Hematopoietic multipotent progenitor cell treated with erythropoietin and hydrocortisone succinate and interleukin-3 and kit ligand, for 8 days (in vitro differentiated cells): Measurements from ENCODE around the gene MTR.
A peak's percentile ranks its signal among the peaks of the same experiment; 100 is the strongest.

ENCODE experiments used
- DNase-seq: peaks from one replicate; pipeline ENCODE4 v3.0.0-alpha.2; 2015

MTR gene

GRCh38 chr1:236795035-236795756 is at the start of gene MTR:
TSS of gene MTR (plus strand) at chr1:236795292. CDS start at chr1:236795704, 412 bp downstream.
- DNase-seq = peak; percentile 99

GRCh38 chr1:236746785-236747184 is 48.3 kb upstream of the MTR start:
- no peak for DNase-seq

- DNase-seq = no peak
Observed at GRCh38 chr1:236747311-236747985, 47.6 kb upstream of the MTR start.

GRCh38 chr1:236748268-236748870 is 46.7 kb upstream of the MTR start:
- no peak for DNase-seq

GRCh38 chr1:236750928-236751327 is 44.2 kb upstream of the MTR start:
- DNase-seq = no peak

GRCh38 chr1:236751385-236751784 is 43.7 kb upstream of the MTR start:
- DNase-seq = no peak

GRCh38 chr1:236751935-236752334 is 43.2 kb upstream of the MTR start:
- DNase-seq = no peak

GRCh38 chr1:236753516-236753915 is 41.6 kb upstream of the MTR start:
- DNase-seq = peak; percentile 59

- no peak for DNase-seq
Observed at GRCh38 chr1:236753964-236754363, 41.1 kb upstream of the MTR start.

GRCh38 chr1:236754525-236755210 is 40.4 kb upstream of the MTR start:
- DNase-seq = no peak

GRCh38 chr1:236757640-236758039 is 37.5 kb upstream of the MTR start:
- DNase-seq = no peak

GRCh38 chr1:236759252-236759859 is 35.7 kb upstream of the MTR start:
- peak; percentile 69 for DNase-seq

- DNase-seq = no peak
Observed at GRCh38 chr1:236760480-236760879, 34.6 kb upstream of the MTR start.

- DNase-seq = no peak
Observed at GRCh38 chr1:236760986-236761385, 34.1 kb upstream of the MTR start.

GRCh38 chr1:236761397-236762132 is 33.5 kb upstream of the MTR start:
- no peak for DNase-seq

- DNase-seq = peak; percentile 18
Observed at GRCh38 chr1:236762410-236762809, 32.7 kb upstream of the MTR start.

GRCh38 chr1:236765831-236766230 is 29.3 kb upstream of the MTR start:
- DNase-seq = no peak

- no peak for DNase-seq
Observed at GRCh38 chr1:236766506-236766905, 28.6 kb upstream of the MTR start.

GRCh38 chr1:236767276-236767675 is 27.8 kb upstream of the MTR start:
- no peak for DNase-seq

GRCh38 chr1:236768601-236769000 is 26.5 kb upstream of the MTR start:
- DNase-seq = no peak

- DNase-seq = no peak
Observed at GRCh38 chr1:236773919-236774318, 21.2 kb upstream of the MTR start.

- DNase-seq = no peak
Observed at GRCh38 chr1:236774926-236775325, 20.2 kb upstream of the MTR start.
